ENCODE results near the gene ARFGAP1. TPM values are rescaled to one million over a fixed set of nuclear protein-coding genes. Genes with fewer than 3 reads are reported as not detected.
A peak's percentile ranks its signal among the peaks of the same experiment; 100 is the strongest.

The ARFGAP1 gene
- total RNA-seq, 3 donors from 2014 or later: 76.5 to 85.8 (median 82.4) TPM

DNA sequence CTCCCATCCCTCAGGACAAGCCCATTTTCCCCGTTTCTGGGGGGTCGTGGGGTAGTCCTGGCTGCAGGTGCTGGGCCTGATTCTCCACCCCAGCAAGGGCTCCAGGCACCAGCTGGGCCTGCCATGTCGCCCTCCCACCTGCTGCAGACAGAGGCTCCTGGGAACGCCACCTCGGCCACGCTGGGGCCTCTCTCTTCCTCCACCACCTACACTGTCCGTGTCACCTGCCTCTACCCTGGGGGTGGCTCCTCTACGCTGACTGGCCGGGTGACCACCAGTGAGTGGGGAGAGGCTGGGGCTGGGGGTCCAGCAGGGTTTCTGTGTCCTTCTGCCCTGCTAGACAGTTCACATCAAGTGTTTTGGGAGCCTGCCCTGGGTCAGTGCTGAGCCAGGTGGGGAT is 39.7 kb downstream of the ARFGAP1 start:
- no peak for ATAC-seq
- TF ChIP-seq, protein P1, sequence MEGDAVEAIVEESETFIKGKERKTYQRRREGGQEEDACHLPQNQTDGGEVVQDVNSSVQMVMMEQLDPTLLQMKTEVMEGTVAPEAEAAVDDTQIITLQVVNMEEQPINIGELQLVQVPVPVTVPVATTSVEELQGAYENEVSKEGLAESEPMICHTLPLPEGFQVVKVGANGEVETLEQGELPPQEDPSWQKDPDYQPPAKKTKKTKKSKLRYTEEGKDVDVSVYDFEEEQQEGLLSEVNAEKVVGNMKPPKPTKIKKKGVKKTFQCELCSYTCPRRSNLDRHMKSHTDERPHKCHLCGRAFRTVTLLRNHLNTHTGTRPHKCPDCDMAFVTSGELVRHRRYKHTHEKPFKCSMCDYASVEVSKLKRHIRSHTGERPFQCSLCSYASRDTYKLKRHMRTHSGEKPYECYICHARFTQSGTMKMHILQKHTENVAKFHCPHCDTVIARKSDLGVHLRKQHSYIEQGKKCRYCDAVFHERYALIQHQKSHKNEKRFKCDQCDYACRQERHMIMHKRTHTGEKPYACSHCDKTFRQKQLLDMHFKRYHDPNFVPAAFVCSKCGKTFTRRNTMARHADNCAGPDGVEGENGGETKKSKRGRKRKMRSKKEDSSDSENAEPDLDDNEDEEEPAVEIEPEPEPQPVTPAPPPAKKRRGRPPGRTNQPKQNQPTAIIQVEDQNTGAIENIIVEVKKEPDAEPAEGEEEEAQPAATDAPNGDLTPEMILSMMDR (IDR thresholded peaks at IDR 0.05): no peak
- no peak overlapping the region for H3K4me3 ChIP-seq
- no peaks in the 10 kb centered on the region for H3K36me3 ChIP-seq (ENCODE audit: low read depth)
- no peaks in the 10 kb centered on the region for H3K4me1 ChIP-seq (ENCODE audit: low read depth)
- intact Hi-C loops (cut with DNase I, micrococcal nuclease): no loop called here
- DNase-seq: peak in 1 of 3 donors; percentile 41
- no peaks in the 10 kb centered on the region for H3K9me3 ChIP-seq

DNA sequence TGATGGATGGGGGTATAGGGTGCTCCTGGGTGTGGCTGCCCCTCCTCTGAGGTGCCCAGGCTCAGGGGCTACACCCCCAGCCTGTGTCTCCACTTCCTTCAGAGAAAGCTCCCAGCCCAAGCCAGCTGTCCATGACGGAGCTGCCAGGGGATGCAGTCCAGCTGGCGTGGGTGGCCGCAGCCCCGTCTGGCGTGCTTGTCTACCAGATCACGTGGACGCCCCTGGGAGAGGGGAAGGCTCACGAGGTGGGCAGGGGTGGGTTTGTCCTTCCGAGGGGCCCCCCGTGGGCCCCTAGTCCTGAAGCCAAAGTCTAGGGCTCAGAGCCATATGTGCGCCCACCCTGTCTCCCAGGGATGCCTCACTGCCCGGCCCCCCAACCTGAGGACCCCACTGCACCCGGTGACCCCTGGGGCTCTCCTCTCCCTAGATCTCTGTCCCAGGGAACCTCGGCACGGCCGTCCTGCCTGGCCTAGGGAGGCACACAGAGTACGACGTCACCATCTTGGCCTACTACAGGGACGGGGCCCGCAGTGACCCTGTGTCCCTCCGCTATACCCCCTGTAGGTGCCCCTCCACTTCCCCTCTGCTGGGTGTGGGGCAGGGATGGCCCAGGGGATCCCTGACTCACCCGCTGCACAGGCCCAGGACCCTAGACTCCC is 40.2 kb downstream of the ARFGAP1 start:
- no peaks in the 10 kb centered on the region for H3K4me1 ChIP-seq (ENCODE audit: low read depth)
- H3K9me3 ChIP-seq: no peaks in the 10 kb centered on the region
- H3K4me3 ChIP-seq: no peak overlapping the region
- TF ChIP-seq, protein P1 (IDR thresholded peaks at IDR 0.05): no peak
- no peaks in the 10 kb centered on the region for H3K36me3 ChIP-seq (ENCODE audit: low read depth)
- intact Hi-C loops (cut with DNase I, micrococcal nuclease): no loop called here
- ATAC-seq (no peak), DNase-seq (peak in 1 of 3 donors; percentile 37)

DNA sequence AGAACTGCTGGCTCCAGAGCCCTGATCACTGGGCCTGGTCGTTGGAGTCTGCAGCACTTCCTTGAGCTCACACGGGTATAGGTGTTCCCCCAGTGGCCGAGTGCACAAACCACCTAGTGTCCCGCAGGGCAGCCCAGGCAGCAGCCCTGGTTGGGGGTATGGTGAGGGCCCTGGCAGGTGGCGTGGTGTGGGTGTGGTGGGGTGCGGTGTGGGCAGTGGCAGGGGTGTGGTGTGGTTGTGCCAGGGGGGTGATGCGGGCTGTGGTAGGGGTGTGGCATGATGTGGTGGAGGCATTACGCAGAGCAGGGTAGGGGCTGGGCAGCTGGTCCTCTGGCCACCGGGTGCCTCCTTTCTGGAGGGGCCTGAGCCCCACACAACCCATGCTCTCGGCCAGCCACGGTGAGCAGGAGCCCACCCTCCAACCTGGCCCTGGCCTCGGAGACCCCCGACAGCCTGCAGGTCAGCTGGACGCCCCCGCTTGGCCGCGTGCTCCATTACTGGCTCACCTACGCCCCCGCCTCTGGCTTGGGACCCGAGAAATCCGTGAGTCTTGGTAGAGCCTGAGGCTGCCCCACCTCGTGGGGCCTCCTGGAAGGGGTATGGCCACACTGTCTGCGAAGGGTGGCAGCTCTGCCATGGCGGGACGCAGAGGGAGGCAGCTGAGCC is 40.9 kb downstream of the ARFGAP1 start:
- Histone ChIP-seq H3K4me1 (ENCODE audit: low read depth) (no peaks in the 10 kb centered on the region), H3K36me3 (ENCODE audit: low read depth) (no peaks in the 10 kb centered on the region), H3K9me3 (no peaks in the 10 kb centered on the region), H3K4me3 (no peak overlapping the region)
- ATAC-seq: peak; percentile 13
- TF ChIP-seq, protein P1 (IDR thresholded peaks at IDR 0.05): no peak
- peak in 2 of 3 donors; percentile 17 to 41 for DNase-seq
- intact Hi-C loops (cut with DNase I, micrococcal nuclease): no loop called here

DNA sequence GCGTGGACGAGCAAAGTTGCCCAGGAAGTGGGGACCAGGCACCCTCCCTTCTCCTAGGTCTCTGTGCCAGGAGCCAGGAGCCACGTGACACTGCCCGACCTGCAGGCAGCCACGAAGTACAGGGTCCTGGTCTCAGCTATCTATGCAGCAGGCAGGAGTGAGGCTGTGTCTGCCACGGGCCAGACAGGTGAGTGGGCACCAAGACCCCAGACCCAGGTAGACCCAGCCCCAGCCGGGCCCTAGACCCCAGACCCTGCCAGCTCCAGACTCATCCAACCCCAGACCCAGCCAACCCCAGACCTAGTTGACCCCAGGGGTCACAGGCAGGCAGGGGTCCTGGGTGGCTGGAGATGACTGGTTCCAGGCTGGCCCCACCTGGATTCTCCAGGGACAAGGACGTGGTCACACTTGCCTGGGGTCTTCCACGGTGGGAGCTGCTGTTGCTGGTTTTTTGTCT is 41.4 kb downstream of the ARFGAP1 start:
- TF ChIP-seq, protein P1 (IDR thresholded peaks at IDR 0.05): no peak
- Histone ChIP-seq H3K9me3 (no peaks in the 10 kb centered on the region), H3K36me3 (ENCODE audit: low read depth) (no peaks in the 10 kb centered on the region), H3K4me1 (ENCODE audit: low read depth) (no peaks in the 10 kb centered on the region), H3K4me3 (no peak overlapping the region)
- peak in 1 of 3 donors; percentile 9 for DNase-seq
- intact Hi-C loops (cut with DNase I, micrococcal nuclease): no loop called here
- ATAC-seq: no peak

DNA sequence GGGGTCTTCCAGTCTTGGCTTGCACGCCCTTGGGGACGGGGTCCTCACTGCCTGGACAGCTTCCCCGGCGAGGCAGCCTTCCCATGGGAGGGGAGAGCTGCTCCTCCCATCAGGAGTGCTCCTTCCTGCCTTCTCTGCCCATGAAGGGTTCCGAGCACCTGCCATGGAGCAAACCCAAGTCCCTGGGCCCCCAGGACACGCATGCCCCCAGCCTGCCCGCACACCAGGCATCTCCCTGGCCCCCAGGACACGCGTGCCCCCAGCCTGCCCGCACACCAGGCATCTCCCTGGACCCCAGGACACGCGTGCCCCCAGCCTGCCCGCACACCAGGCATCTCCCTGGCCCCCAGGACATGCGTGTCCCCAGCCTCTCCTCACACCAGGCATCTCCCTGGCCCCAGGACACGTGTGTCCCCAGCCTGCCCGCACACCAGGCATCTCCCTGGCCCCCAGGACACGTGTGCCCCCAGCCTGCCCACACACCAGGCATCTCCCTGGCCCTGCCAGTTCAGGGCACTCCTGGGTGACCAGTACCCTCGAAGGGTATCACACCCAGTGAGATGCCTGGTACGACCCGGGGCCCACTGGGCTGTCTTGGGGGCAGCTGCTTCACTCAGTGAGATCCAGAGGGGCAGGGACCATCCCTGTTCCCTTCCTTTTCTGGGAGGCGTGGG is 42.1 kb downstream of the ARFGAP1 start:
- TF ChIP-seq, protein P1 (IDR thresholded peaks at IDR 0.05): no peak
- Histone ChIP-seq H3K4me1 (ENCODE audit: low read depth) (no peaks in the 10 kb centered on the region), H3K4me3 (no peak overlapping the region), H3K36me3 (ENCODE audit: low read depth) (no peaks in the 10 kb centered on the region), H3K9me3 (no peaks in the 10 kb centered on the region)
- ATAC-seq (no peak), DNase-seq (peak in 2 of 3 donors; percentile 12 to 30)
- intact Hi-C loops (cut with DNase I, micrococcal nuclease): no loop called here
